ENCODE results near the gene PXYLP1.

- TF ChIP-seq CTCF (IDR thresholded peaks at IDR 0.05) (no peak), POLR2A (IDR thresholded peaks at IDR 0.05) (no peak)
These were observed 110.8 kb downstream of the PXYLP1 start for GRCh38 chr3:141342386-141342785.

All from uterus (tissue), 2 donors.